Measurements from ENCODE around the gene PDE4D.

- TF ChIP-seq CTCF (IDR thresholded peaks at IDR 0.05) (no peak), POLR2A (IDR thresholded peaks at IDR 0.05) (no peak)
Measured at GRCh38 chr5:59137846-59138245, 755.7 kb downstream of the PDE4D start.
